ENCODE measurements around the gene SLC29A2.

DNA sequence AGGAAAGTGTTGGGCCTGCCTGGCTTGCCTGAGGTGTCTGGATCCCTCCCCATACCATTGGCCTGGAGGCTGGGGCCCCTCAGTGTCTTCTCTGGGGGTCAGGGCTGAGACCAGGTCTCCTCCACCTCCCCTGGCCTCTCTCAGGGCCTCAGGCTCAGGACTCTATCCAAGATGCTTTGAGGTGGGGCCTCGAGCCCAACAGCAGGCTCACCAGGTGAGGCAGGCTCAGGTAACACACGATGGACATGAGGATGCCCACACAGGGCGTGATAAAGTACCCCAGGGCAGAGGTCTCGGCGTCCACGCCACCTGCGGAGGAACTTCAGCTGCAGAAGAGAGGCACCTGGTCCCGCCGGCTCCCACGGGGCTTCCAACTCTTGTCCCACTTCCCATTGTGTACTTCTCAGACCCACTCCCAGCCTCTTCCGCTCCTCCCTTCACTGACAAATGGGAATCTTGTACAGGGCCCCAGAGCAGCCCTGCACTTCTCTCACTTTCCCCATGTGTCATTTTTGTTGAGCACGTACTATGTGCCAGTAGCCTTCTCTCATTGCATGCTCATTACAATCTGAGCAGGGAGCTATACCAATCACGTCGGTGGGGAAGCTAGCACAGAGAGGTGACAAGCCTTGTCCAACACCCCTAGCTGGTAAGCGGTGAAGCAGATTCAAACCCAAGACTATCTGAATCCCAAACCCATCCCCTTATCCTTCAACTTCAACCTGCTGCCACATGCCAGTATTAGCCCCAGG, 3.8 kb downstream of the SLC29A2 start:
- TF ChIP-seq, protein P1, sequence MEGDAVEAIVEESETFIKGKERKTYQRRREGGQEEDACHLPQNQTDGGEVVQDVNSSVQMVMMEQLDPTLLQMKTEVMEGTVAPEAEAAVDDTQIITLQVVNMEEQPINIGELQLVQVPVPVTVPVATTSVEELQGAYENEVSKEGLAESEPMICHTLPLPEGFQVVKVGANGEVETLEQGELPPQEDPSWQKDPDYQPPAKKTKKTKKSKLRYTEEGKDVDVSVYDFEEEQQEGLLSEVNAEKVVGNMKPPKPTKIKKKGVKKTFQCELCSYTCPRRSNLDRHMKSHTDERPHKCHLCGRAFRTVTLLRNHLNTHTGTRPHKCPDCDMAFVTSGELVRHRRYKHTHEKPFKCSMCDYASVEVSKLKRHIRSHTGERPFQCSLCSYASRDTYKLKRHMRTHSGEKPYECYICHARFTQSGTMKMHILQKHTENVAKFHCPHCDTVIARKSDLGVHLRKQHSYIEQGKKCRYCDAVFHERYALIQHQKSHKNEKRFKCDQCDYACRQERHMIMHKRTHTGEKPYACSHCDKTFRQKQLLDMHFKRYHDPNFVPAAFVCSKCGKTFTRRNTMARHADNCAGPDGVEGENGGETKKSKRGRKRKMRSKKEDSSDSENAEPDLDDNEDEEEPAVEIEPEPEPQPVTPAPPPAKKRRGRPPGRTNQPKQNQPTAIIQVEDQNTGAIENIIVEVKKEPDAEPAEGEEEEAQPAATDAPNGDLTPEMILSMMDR (IDR thresholded peaks at IDR 0.05) = no peak
- TF ChIP-seq POLR2A (IDR thresholded peaks at IDR 0.05) = no peak
